Esophagus muscularis mucosa (tissue), 4 donors: ENCODE data around the gene MYO1A. TPM values are rescaled to one million over a fixed set of nuclear protein-coding genes. Genes with fewer than 3 reads are reported as not detected.
"Not testable (repeated sequence)": the region's sequence is repeated elsewhere in the genome, so short reads cannot be mapped to it uniquely, and the experiment has no call there.

ENCODE experiments used
- DNase-seq: peaks from one replicate; pipeline ENCODE4 v3.0.0-alpha.2; 2017; ENCODE audit errors: extremely low spot score
- H3K27ac ChIP-seq, 4 donors: fragments of 200-600 bp; sonication (generic); replicated peaks in 1 of 4; 1 replicate in 3 of 4; 2 replicates in 1 of 4; pipeline ENCODE4 v1.5.1; 2016 to 2019; ENCODE audit warnings: mild to moderate bottlenecking in 1 of 4
- H3K27me3 ChIP-seq, 4 donors: fragments of 200-600 bp; sonication (generic); one replicate each; pipeline versions ENCODE4 v1.5.1 to v1.6.0; 2016 to 2019
- H3K36me3 ChIP-seq, 4 donors: fragments of 200-600 bp; sonication (generic); one replicate each; pipeline ENCODE4 v1.5.1; 2016 to 2019
- H3K4me1 ChIP-seq, 4 donors: fragments of 200-600 bp; sonication (generic); one replicate each; pipeline ENCODE4 v1.5.1; 2016 to 2019
- H3K4me3 ChIP-seq, 4 donors: fragments of 200-600 bp; sonication (generic); 1 replicate in 2 of 4; 2 replicates in 2 of 4; pipeline ENCODE4 v1.5.1; 2016 to 2019; ENCODE audit warnings: mild to moderate bottlenecking in 4 of 4, moderate library complexity in 1 of 4
- H3K9me3 ChIP-seq, 4 donors: fragments of 200-600 bp; sonication (generic); 1 replicate in 3 of 4; 2 replicates in 1 of 4; pipeline ENCODE4 v1.5.1; 2016 to 2019
- CTCF ChIP-seq, 3 experiments: fragments of 200-600 bp in 2 of 3; fragments of 450-650 bp in 1 of 3; sonication (generic) in 2 of 3; IDR thresholded peaks; one replicate each; pipeline ENCODE4 v1.5.1; 2017 to 2019; ENCODE audit warnings: antibody characterized with exemption in 3 of 3, mild to moderate bottlenecking in 2 of 3, moderate library complexity in 1 of 3
- EP300 ChIP-seq: sonication (generic); formaldehyde crosslinking; IDR thresholded peaks from one replicate; pipeline ENCODE4 v1.6.1; 2017; ENCODE audit warnings: antibody characterized with exemption
- POLR2A ChIP-seq: fragments of 450-650 bp; IDR thresholded peaks from one replicate; pipeline ENCODE4 v1.6.1; 2017; ENCODE audit warnings: antibody characterized with exemption, moderate library complexity, mild to moderate bottlenecking, low read depth
- POLR2AphosphoS5 ChIP-seq, 2 donors: sonication (generic); formaldehyde crosslinking; IDR thresholded peaks; one replicate each; pipeline ENCODE4 v1.6.1; 2017; ENCODE audit warnings: antibody characterized with exemption in 2 of 2
- WGBS: methylation state at CpG from one replicate; pipeline ENCODE4 v1.1.5; 2018; 5-methylcytosine and 5-hydroxymethylcytosine counted together
- intact Hi-C: fragments of 100-400 bp; cut with DNase I; formaldehyde crosslinking; loops from one replicate; pipeline ENCODE4 v1.15.1; 2023
- total RNA-seq, 4 donors: library from RNA; depleted of rRNA; stranded (reverse); fragments of >200 nt; gene quantifications; one replicate each; pipeline versions ENCODE4 v1.1.0 to v1.2.1, GENCODE V29; 2016

MYO1A gene
- total RNA-seq, 4 donors from 2014 or later: 0.06 to 1.1 (median 0.83) TPM

GRCh38 chr12:56983386-56983785 lies 66.5 kb downstream of the MYO1A start:
- no peaks in the 10 kb centered on the region for H3K27me3 ChIP-seq
- peaks cover 8 to 12% (median 10%) of the 10 kb centered on the region in 4 donors for H3K4me1 ChIP-seq
- H3K27ac ChIP-seq: no peak overlapping the region
- WGBS: 100% methylated on average over 3 of the region's 4 CpGs
- TF ChIP-seq EP300 (no peak), CTCF (IDR thresholded peaks at IDR 0.05) (no peak), POLR2AphosphoS5 (IDR thresholded peaks at IDR 0.05) (no peak), POLR2A (no peak)
- DNase-seq: peak; percentile 87
- H3K4me3 ChIP-seq: no peak overlapping the region
- no peaks in the 10 kb centered on the region for H3K36me3 ChIP-seq
- no peaks in the 10 kb centered on the region for H3K9me3 ChIP-seq
- intact Hi-C loops: no loop called here

GRCh38 chr12:56982578-56983236 lies 67.2 kb downstream of the MYO1A start:
- intact Hi-C loops, H3K36me3 ChIP-seq, H3K27ac ChIP-seq, H3K9me3 ChIP-seq, H3K4me3 ChIP-seq, H3K27me3 ChIP-seq, H3K4me1 ChIP-seq: not testable (repeated sequence)
- peak; percentile 64 for DNase-seq
- WGBS: no CpG with 5 or more reads among the region's 3 CpGs

DNA sequence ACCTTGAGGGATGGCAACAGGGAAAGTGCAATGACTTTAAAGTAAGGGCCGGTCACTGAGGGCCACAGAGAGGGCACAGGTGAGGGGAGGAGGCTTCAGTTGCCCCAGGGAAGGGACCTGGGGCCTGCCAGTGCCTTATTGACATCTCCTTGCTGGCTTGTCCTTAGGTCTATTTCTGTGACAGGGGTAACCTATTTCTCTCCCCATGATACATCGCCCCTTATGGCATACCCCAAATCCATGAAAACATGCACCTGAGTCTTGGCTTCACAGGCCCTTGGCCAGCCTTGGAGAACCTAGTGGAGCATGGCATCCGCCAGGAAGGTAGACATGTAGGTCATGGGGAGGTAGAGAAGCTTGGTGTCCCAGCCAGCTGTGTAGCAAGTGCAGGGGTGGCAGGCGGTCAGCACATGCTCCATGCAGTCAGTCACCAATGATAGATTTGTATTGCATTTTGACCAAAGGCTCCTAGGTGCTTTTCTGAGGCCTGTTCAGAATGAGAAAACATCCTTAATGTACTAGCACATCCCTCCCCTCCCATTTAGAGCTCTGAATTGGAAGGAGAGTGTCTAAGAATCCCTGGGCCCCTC lies 68.9 kb downstream of the MYO1A start:
- Histone ChIP-seq H3K27ac (no peak overlapping the region), H3K36me3 (no peaks in the 10 kb centered on the region), H3K4me1 (no peaks in the 10 kb centered on the region), H3K27me3 (no peaks in the 10 kb centered on the region), H3K9me3 (no peaks in the 10 kb centered on the region), H3K4me3 (no peak overlapping the region)
- peak; percentile 84 for DNase-seq
- intact Hi-C loops: no loop called here
- 92% methylated on average over 4 of the region's 4 CpGs for WGBS
- TF ChIP-seq EP300 (no peak), CTCF (IDR thresholded peaks at IDR 0.05) (no peak), POLR2AphosphoS5 (IDR thresholded peaks at IDR 0.05) (no peak), POLR2A (no peak)

DNA sequence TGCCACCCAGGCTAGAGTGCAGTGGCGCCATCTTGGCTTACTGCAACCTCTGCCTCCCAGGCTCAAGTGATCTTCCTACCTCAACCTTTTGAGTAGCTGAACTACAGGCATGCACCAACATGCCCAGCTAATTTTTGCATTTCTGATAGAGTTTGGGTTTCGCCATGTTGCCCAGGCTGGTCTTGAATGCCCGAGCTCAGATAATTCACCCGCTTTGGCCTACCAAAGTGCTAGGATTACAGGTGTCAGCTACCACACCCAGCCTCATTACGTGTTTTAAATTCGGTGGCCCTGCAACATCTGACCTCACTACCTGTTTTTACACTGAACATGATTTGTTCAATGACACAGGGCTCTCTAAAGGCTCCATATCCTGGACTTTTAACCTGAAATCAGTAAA lies 69.7 kb downstream of the MYO1A start:
- Histone ChIP-seq H3K4me3 (no peak overlapping the region), H3K27ac (no peak overlapping the region), H3K27me3 (no peaks in the 10 kb centered on the region), H3K9me3 (no peaks in the 10 kb centered on the region), H3K36me3 (no peaks in the 10 kb centered on the region), H3K4me1 (no peaks in the 10 kb centered on the region)
- WGBS: 98% methylated on average over 6 of the region's 6 CpGs
- peak; percentile 68 for DNase-seq
- TF ChIP-seq EP300 (no peak), CTCF (IDR thresholded peaks at IDR 0.05) (no peak), POLR2AphosphoS5 (IDR thresholded peaks at IDR 0.05) (no peak), POLR2A (no peak)
- intact Hi-C loops: no loop called here

GRCh38 chr12:56979628-56980027 lies 70.3 kb downstream of the MYO1A start:
- Histone ChIP-seq H3K4me1 (no peaks in the 10 kb centered on the region), H3K27ac (no peak overlapping the region), H3K9me3 (no peaks in the 10 kb centered on the region), H3K4me3 (no peak overlapping the region), H3K27me3 (no peaks in the 10 kb centered on the region), H3K36me3 (no peaks in the 10 kb centered on the region)
- intact Hi-C loops: no loop called here
- TF ChIP-seq POLR2A (no peak), POLR2AphosphoS5 (IDR thresholded peaks at IDR 0.05) (no peak), CTCF (IDR thresholded peaks at IDR 0.05) (no peak)
- DNase-seq: no peak
- 86% methylated on average over 1 of the region's 3 CpGs for WGBS

Other genes starting within 250 kb of the MYO1A start
- gene SDR9C7, start 115.7 kb downstream of the MYO1A start, total RNA-seq: under 1 TPM in 2 of 4 donors, not detected in 2; 0.40 to 0.42 TPM
- under 1 TPM in 3 of 4 donors, not detected in 1; 0.17 to 0.69 (median 0.42) TPM for gene RDH16, start 92.5 kb downstream of the MYO1A start, total RNA-seq
- gene ZBTB39, start 43.6 kb downstream of the MYO1A start, total RNA-seq: 1 to 10 TPM; 5.0 to 9.1 (median 7.1) TPM
- gene TAC3, start 33.6 kb downstream of the MYO1A start, total RNA-seq: not detected
- gene NEMP1, start 28.7 kb upstream of the MYO1A start, total RNA-seq: 10 to 100 TPM in 2 of 4 donors, 1 to 10 TPM in 2; 8.3 to 11.8 (median 10.0) TPM
- 10 to 100 TPM; 21.6 to 41.5 (median 35.1) TPM for gene NAB2, start 39.0 kb upstream of the MYO1A start, total RNA-seq
- 100 to 1,000 TPM; 111 to 168 (median 157) TPM for gene STAT6, start 61.2 kb upstream of the MYO1A start, total RNA-seq
- 100 to 1,000 TPM; 203 to 338 (median 250) TPM for gene LRP1, start 78.4 kb upstream of the MYO1A start, total RNA-seq
- not detected for gene LRP1-AS, start 97.5 kb upstream of the MYO1A start, total RNA-seq
- gene NXPH4, start 166.7 kb upstream of the MYO1A start, total RNA-seq: not detected
- 10 to 100 TPM; 22.8 to 60.4 (median 34.6) TPM for gene SHMT2, start 179.6 kb upstream of the MYO1A start, total RNA-seq
- gene STAC3, start 201.1 kb upstream of the MYO1A start, total RNA-seq: 1 to 10 TPM in 2 of 4 donors, under 1 TPM in 2; 0.42 to 1.7 (median 1.2) TPM